B cell (primary cell): Measurements from ENCODE around the gene RERE. TPM values are rescaled to one million over a fixed set of nuclear protein-coding genes. Genes with fewer than 3 reads are reported as not detected.

Experiments used
- ATAC-seq: fragments of 200-7000 bp; cut with Tn5 transposase; one replicate; pipeline ENCODE4 v1.10.0; 2021; ENCODE audit warnings: low read depth, mild to moderate bottlenecking, moderate number of reproducible peaks, moderate library complexity
- CTCF ChIA-PET: fragments of 350-600 bp; sonication (Branson Sonifier 250); formaldehyde crosslinking; loops from one replicate; lab custom pipeline; 2021; ENCODE audit warnings: antibody characterized with exemption, inconsistent platforms; lab: Charles Lee
- POLR2A ChIA-PET: fragments of 350-600 bp; sonication (Branson Sonifier 250); formaldehyde crosslinking; loops from one replicate; lab custom pipeline; 2021; ENCODE audit warnings: antibody characterized with exemption; lab: Charles Lee
- DNase-seq: peaks from one replicate; pipeline ENCODE4 v3.0.0; 2013
- H2AFZ ChIP-seq: 2 replicates; pipeline ENCODE4 v1.6.1; 2012; ENCODE audit warnings: mild to moderate bottlenecking, low read depth, low read length; ENCODE audit not compliant: insufficient read depth, poor library complexity, severe bottlenecking
- H3K27ac ChIP-seq, 2 donors: 1 replicate in 1 of 2; 2 replicates in 1 of 2; pipeline ENCODE4 v1.5.1; 2012 to 2013; ENCODE audit warnings: low read length in 2 of 2, mild to moderate bottlenecking in 2 of 2, moderate library complexity in 1 of 2
- H3K27me3 ChIP-seq, 4 experiments: fragments of 200-600 bp in 1 of 4; sonication (generic) in 1 of 4; replicated peaks in 1 of 4; 1 replicate in 2 of 4; 2 replicates in 2 of 4; pipeline versions ENCODE4 v1.6.1 to v1.7.0; 2013 to 2016; ENCODE audit warnings: low read length in 3 of 4, mild to moderate bottlenecking in 2 of 4, mixed read lengths in 1 of 4, moderate library complexity in 1 of 4; ENCODE audit not compliant: insufficient read depth in 4 of 4, control insufficient read depth in 3 of 4; ENCODE audit errors: control extremely low read depth in 1 of 4
- H3K36me3 ChIP-seq, 2 experiments: replicated peaks in 1 of 2; 1 replicate in 1 of 2; 2 replicates in 1 of 2; pipeline versions ENCODE4 v1.6.1 to v1.7.1; 2013; ENCODE audit warnings: low read length in 1 of 2; ENCODE audit not compliant: insufficient read depth in 2 of 2, control insufficient read depth in 1 of 2; ENCODE audit errors: control extremely low read depth in 1 of 2, extremely low read depth in 1 of 2
- H3K4me1 ChIP-seq, 2 donors: fragments of 200-600 bp in 1 of 2; sonication (generic) in 1 of 2; 1 replicate in 1 of 2; 2 replicates in 1 of 2; pipeline versions ENCODE4 v1.5.1 to v1.6.1; 2013 to 2017; ENCODE audit warnings: low read length in 2 of 2; ENCODE audit not compliant: control insufficient read depth in 2 of 2, insufficient read depth in 2 of 2
- H3K4me2 ChIP-seq: replicated peaks from 2 replicates; pipeline ENCODE3; 2012; ENCODE audit warnings: mild to moderate bottlenecking, low read depth, low read length; ENCODE audit not compliant: poor library complexity, severe bottlenecking
- H3K4me3 ChIP-seq, 5 experiments: fragments of 200-600 bp in 1 of 5; sonication (generic) in 1 of 5; 1 replicate in 3 of 5; 2 replicates in 2 of 5; pipeline versions ENCODE4 v1.5.1 to v1.7.0; 2011 to 2016; ENCODE audit warnings: low read length in 4 of 5, mild to moderate bottlenecking in 4 of 5, low read depth in 2 of 5, control low read depth in 1 of 5, moderate library complexity in 1 of 5; ENCODE audit not compliant: insufficient read depth in 1 of 5; ENCODE audit errors: control extremely low read depth in 1 of 5, extremely low read depth in 1 of 5
- H3K79me2 ChIP-seq: fragments of 200-600 bp; sonication (generic); one replicate; pipeline ENCODE4 v1.6.0; 2016; ENCODE audit warnings: low read length; ENCODE audit not compliant: control insufficient read depth, insufficient read depth
- H3K9ac ChIP-seq: fragments of 200-600 bp; sonication (generic); 2 replicates; pipeline ENCODE4 v1.6.1; 2017; ENCODE audit warnings: mild to moderate bottlenecking, low read length, moderate library complexity
- H3K9me3 ChIP-seq, 3 donors: one replicate each; pipeline versions ENCODE4 v1.6.1 to v1.7.1; 2013; ENCODE audit warnings: low read length in 2 of 3; ENCODE audit not compliant: control insufficient read depth in 2 of 3, insufficient read depth in 1 of 3; ENCODE audit errors: control extremely low read depth in 1 of 3
- H4K20me1 ChIP-seq: 2 replicates; pipeline ENCODE4 v1.6.0; 2012; ENCODE audit warnings: mild to moderate bottlenecking, low read length; ENCODE audit not compliant: insufficient read depth, control insufficient read depth, poor library complexity, severe bottlenecking
- H3K27ac Mint-ChIP-seq: one replicate; pipeline ENCODE4 v1.8.0; 2021; ENCODE audit warnings: mixed read lengths
- H3K27me3 Mint-ChIP-seq: one replicate; pipeline ENCODE4 v1.8.0; 2021; ENCODE audit warnings: mixed read lengths
- H3K4me1 Mint-ChIP-seq: one replicate; pipeline ENCODE4 v1.8.0; 2021; ENCODE audit warnings: mixed read lengths
- H3K4me3 Mint-ChIP-seq: one replicate; pipeline ENCODE4 v1.8.0; 2021; ENCODE audit warnings: mixed read lengths
- H3K9me3 Mint-ChIP-seq: one replicate; pipeline ENCODE4 v1.8.0; 2022; ENCODE audit warnings: mixed read lengths; ENCODE audit not compliant: insufficient read depth
- CTCF ChIP-seq: fragments of 200-600 bp; IDR thresholded peaks from one replicate; pipeline ENCODE4 v1.8.0; 2022; ENCODE audit warnings: antibody characterized with exemption, mild to moderate bottlenecking
- EZH2 ChIP-seq: IDR thresholded peaks from 2 replicates; pipeline ENCODE4 v1.6.1; 2012; ENCODE audit warnings: borderline replicate concordance, low read depth, mild to moderate bottlenecking, moderate library complexity, low read length; ENCODE audit not compliant: insufficient read depth, poor library complexity, severe bottlenecking
- WGBS: methylation state at CpG from one replicate; pipeline ENCODE4 v1.1.5; 2013; ENCODE audit warnings: missing lambda C conversion rate; ENCODE audit not compliant: insufficient coverage; 5-methylcytosine and 5-hydroxymethylcytosine counted together
- intact Hi-C: fragments of 100-400 bp; cut with micrococcal nuclease; formaldehyde crosslinking; loops from one replicate; pipeline ENCODE4 v1.10.0; 2022
- polyA plus RNA-seq: library from polyadenylated mRNA; depleted of rRNA; stranded (reverse); fragments of >200 nt; gene quantifications from 2 replicates; pipeline ENCODE4 v1.2.3, GENCODE V29; 2012
- total RNA-seq, 2 donors: library from RNA; stranded (reverse); fragments of 120-200 nt in 1 of 2; gene quantifications; 1 replicate in 1 of 2; 2 replicates in 1 of 2; pipeline versions ENCODE4 v1.2.3 to v1.2.4, GENCODE V29; 2013 to 2022

The RERE gene
- total and polyA plus RNA-seq, 2 donors (not counting 1 experiment from before 2014, with no cell fraction given): 27.3 to 132 TPM

GRCh38 chr1:8809342-8809736, 8.1 kb downstream of the RERE start:
- no peak overlapping the region for H3K4me3 ChIP-seq
- Mint-ChIP-seq H3K9me3 (no peaks in the 10 kb centered on the region), H3K27ac (no peak overlapping the region), H3K4me3 (no peak overlapping the region), H3K27me3 (no peaks in the 10 kb centered on the region), H3K4me1 (peaks cover 22% of the 10 kb centered on the region)
- no peaks in the 10 kb centered on the region for H3K36me3 ChIP-seq
- ChIA-PET POLR2A (no interaction called here), CTCF (no interaction called here)
- H3K4me1 ChIP-seq: no peaks in the 10 kb centered on the region
- no peak overlapping the region for H3K4me2 ChIP-seq
- H4K20me1 ChIP-seq: peaks cover 13% of the 10 kb centered on the region
- peaks cover 83% of the 10 kb centered on the region for H3K79me2 ChIP-seq
- no peak for TF ChIP-seq CTCF
- TF ChIP-seq EZH2: no peak
- WGBS: no CpG with 5 or more reads among the region's 1 CpG
- no peaks in the 10 kb centered on the region for H3K9me3 ChIP-seq
- intact Hi-C loops: no loop called here
- no peak for ATAC-seq
- H3K27me3 ChIP-seq: no peaks in the 10 kb centered on the region
- H3K27ac ChIP-seq: no peak overlapping the region
- H2AFZ ChIP-seq: no peak overlapping the region
- no peak for DNase-seq
- no peak overlapping the region for H3K9ac ChIP-seq

GRCh38 chr1:8807004-8807403, 10.4 kb downstream of the RERE start:
- H3K4me1 Mint-ChIP-seq: peaks cover 15% of the 10 kb centered on the region
- no peaks in the 10 kb centered on the region for H3K27me3 Mint-ChIP-seq
- no peaks in the 10 kb centered on the region for H3K9me3 ChIP-seq
- no peak overlapping the region for H3K4me2 ChIP-seq
- H2AFZ ChIP-seq: no peak overlapping the region
- no peak overlapping the region for H3K4me3 ChIP-seq
- H3K9ac ChIP-seq: no peak overlapping the region
- no peak for ATAC-seq
- no peak for DNase-seq
- no peaks in the 10 kb centered on the region for H3K9me3 Mint-ChIP-seq
- no peaks in the 10 kb centered on the region for H3K27me3 ChIP-seq
- CTCF ChIA-PET: interaction anchor here (1.6 kb wide), 1 partner anchor 42 kb away, joined by 5 read pairs; no protein-coding TSS in a partner anchor
- H3K36me3 ChIP-seq: no peaks in the 10 kb centered on the region
- peaks cover 79% of the 10 kb centered on the region for H3K79me2 ChIP-seq
- H3K27ac ChIP-seq: no peak overlapping the region
- no peak overlapping the region for H3K4me3 Mint-ChIP-seq
- POLR2A ChIA-PET: interaction anchor here (1.3 kb wide), 1 partner anchor 10 kb away, joined by 7 read pairs; the partner anchor contains the start of gene RERE
- 93% methylated on average over 6 of the region's 8 CpGs for WGBS
- peaks cover 13% of the 10 kb centered on the region for H4K20me1 ChIP-seq
- TF ChIP-seq CTCF: no peak
- TF ChIP-seq EZH2: no peak
- no peak overlapping the region for H3K27ac Mint-ChIP-seq
- intact Hi-C loops: no loop called here
- no peaks in the 10 kb centered on the region for H3K4me1 ChIP-seq
